ENCODE results near the gene DHX29.
A peak's percentile ranks its signal among the peaks of the same experiment; 100 is the strongest.

The DHX29 gene

DNA sequence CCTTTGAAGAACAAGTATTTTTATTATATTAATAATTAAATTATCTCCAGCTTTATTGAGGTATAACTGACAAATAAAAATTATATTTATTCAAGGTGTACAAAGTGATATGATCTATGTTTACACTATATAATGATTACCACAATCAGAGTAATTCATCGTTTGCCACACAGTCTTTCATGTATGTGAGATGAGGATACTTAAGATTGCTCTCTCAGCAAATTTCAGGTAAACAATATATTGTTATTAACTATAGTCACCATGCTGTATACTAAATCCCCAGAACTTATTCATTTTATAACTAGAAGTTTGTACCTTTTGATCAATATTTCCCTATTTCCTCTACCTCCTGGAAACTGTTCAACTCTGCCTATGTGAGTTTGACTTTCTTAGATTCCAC is 57.4 kb downstream of the DHX29 start:
- no peak for ATAC-seq

DNA sequence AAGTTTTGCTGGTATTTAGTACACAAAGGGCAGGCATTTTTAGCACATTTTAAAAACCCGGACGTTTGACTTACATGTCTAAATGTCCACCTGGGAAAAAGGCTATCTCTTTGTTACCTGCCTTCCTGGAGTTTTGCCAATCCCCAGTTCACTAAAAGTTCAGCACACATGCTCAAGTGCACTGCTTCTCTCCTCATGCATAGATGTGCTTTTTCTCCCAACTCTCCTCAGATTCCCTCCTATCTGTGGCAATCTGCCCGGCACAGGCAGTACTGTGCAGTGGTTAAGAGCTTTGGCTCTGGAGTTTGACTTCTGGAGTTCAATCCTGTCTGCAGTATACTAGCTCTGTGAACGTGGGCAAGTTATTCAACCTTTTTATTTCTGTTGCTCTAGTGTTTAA is 65.7 kb downstream of the DHX29 start:
- TF ChIP-seq ESRRG (CRISPR knock-in tag; IDR thresholded peaks at IDR 0.05), result no peak
- TF ChIP-seq PPARA (CRISPR knock-in tag; IDR thresholded peaks at IDR 0.05; ENCODE audit: borderline replicate concordance), result no peak
- no peak for TF ChIP-seq TOX (CRISPR knock-in tag; IDR thresholded peaks at IDR 0.05; ENCODE audit: borderline replicate concordance)
- no peak for TF ChIP-seq BACH2 (CRISPR knock-in tag; IDR thresholded peaks at IDR 0.05; ENCODE audit: borderline replicate concordance)
- TF ChIP-seq TCF4 (CRISPR knock-in tag; IDR thresholded peaks at IDR 0.05; ENCODE audit: borderline replicate concordance), result no peak
- TF ChIP-seq ISL1 (CRISPR knock-in tag; IDR thresholded peaks at IDR 0.05), result no peak
- no peak for TF ChIP-seq ZNF565 (CRISPR knock-in tag; conservative IDR thresholded peaks at IDR 0.05; ENCODE audit: low read depth)
- TF ChIP-seq, protein P1, sequence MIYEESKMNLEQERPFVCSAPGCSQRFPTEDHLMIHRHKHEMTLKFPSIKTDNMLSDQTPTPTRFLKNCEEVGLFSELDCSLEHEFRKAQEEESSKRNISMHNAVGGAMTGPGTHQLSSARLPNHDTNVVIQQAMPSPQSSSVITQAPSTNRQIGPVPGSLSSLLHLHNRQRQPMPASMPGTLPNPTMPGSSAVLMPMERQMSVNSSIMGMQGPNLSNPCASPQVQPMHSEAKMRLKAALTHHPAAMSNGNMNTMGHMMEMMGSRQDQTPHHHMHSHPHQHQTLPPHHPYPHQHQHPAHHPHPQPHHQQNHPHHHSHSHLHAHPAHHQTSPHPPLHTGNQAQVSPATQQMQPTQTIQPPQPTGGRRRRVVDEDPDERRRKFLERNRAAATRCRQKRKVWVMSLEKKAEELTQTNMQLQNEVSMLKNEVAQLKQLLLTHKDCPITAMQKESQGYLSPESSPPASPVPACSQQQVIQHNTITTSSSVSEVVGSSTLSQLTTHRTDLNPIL (CRISPR knock-in tag; IDR thresholded peaks at IDR 0.05; ENCODE audit: low read depth), result no peak
- TF ChIP-seq CSDC2 (CRISPR knock-in tag; IDR thresholded peaks at IDR 0.05), result no peak
- no peak for TF ChIP-seq RARB (CRISPR knock-in tag; IDR thresholded peaks at IDR 0.05)
- TF ChIP-seq ZC3H10 (CRISPR knock-in tag; IDR thresholded peaks at IDR 0.05), result no peak

More for the DNA sequence above, 57.4 kb downstream of the DHX29 start:
- TF ChIP-seq, protein P2, sequence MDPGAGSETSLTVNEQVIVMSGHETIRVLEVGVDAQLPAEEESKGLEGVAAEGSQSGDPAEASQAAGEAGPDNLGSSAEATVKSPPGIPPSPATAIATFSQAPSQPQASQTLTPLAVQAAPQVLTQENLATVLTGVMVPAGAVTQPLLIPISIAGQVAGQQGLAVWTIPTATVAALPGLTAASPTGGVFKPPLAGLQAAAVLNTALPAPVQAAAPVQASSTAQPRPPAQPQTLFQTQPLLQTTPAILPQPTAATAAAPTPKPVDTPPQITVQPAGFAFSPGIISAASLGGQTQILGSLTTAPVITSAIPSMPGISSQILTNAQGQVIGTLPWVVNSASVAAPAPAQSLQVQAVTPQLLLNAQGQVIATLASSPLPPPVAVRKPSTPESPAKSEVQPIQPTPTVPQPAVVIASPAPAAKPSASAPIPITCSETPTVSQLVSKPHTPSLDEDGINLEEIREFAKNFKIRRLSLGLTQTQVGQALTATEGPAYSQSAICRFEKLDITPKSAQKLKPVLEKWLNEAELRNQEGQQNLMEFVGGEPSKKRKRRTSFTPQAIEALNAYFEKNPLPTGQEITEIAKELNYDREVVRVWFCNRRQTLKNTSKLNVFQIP (CRISPR knock-in tag; IDR thresholded peaks at IDR 0.05; ENCODE audit: borderline replicate concordance, low read depth), result no peak
- TF ChIP-seq TCF4 (CRISPR knock-in tag; IDR thresholded peaks at IDR 0.05; ENCODE audit: borderline replicate concordance) (no peak), BACH2 (CRISPR knock-in tag; IDR thresholded peaks at IDR 0.05; ENCODE audit: borderline replicate concordance) (no peak), ZFP3 (CRISPR knock-in tag; IDR thresholded peaks at IDR 0.05) (no peak), ZNF565 (CRISPR knock-in tag; conservative IDR thresholded peaks at IDR 0.05; ENCODE audit: low read depth) (no peak), OSR1 (CRISPR knock-in tag; IDR thresholded peaks at IDR 0.05) (no peak), PPARA (CRISPR knock-in tag; IDR thresholded peaks at IDR 0.05; ENCODE audit: borderline replicate concordance) (no peak), ZNF8 (CRISPR knock-in tag; IDR thresholded peaks at IDR 0.05) (no peak), ESRRG (CRISPR knock-in tag; IDR thresholded peaks at IDR 0.05) (no peak), ARNTL (CRISPR knock-in tag; IDR thresholded peaks at IDR 0.05; ENCODE audit: borderline replicate concordance, low read depth) (no peak), GLIS3 (CRISPR knock-in tag; IDR thresholded peaks at IDR 0.05) (no peak), ISL1 (CRISPR knock-in tag; IDR thresholded peaks at IDR 0.05) (no peak)

DNA sequence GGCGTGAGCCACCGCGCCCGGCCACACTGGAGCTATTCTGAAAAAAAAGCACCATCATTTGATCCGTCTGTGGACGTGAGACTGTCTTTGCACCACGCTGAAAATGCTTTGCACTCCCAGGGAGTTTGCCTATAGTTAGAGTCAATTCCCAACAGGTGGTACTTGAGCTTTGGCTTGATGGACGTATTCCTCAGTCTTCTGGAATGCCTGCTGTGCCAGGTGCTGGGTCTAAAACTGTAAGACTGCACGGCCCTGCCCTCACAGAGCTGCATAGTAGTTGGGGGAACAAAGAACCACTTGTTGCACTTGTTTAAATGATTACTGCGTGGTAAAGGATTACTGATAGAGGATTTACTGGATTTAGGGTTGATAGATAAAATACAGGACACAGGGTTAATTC is 70.7 kb downstream of the DHX29 start:
- TF ChIP-seq CSDC2 (CRISPR knock-in tag; IDR thresholded peaks at IDR 0.05) (no peak), TCF4 (CRISPR knock-in tag; IDR thresholded peaks at IDR 0.05; ENCODE audit: borderline replicate concordance) (no peak)
- no peak for ATAC-seq

More for the DNA sequence above, 65.7 kb downstream of the DHX29 start:
- ATAC-seq, result no peak

DNA sequence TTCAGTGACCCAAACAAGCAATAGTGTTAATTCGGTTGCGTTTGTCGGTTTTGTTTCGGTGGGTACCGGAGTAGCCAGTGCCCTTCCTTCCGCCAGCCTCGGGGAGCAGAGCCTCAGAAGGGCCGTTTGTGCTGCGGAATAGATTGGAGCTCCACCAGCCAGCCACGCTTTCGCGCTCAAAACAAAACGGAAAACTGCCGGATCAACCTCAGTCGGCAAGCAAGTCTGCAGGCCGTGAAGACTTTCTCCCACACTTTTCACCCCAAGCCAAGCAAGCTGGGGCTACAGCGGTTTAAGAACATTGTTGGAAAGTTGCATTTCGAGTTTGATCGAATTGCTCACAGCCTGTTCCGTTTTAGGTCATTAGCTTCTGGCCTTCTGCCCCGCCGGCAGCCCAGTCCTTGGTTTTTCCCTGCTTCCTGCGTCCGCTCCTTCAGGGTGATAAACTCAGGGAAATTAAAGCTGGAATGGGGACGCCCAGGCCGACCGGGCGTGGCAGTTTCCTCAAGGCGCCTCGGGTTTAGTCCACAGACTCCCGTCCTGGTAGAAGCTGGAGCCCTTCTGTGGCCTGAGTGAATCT is 73.3 kb downstream of the DHX29 start:
- ATAC-seq, result peak; percentile 30
- TF ChIP-seq ESRRG (CRISPR knock-in tag; IDR thresholded peaks at IDR 0.05), result no peak
- no peak for TF ChIP-seq ZNF70 (CRISPR knock-in tag; IDR thresholded peaks at IDR 0.05)
- no peak for TF ChIP-seq ISL1 (CRISPR knock-in tag; IDR thresholded peaks at IDR 0.05)
- no peak for TF ChIP-seq PPARA (CRISPR knock-in tag; IDR thresholded peaks at IDR 0.05; ENCODE audit: borderline replicate concordance)
- TF ChIP-seq, protein P2 (CRISPR knock-in tag; IDR thresholded peaks at IDR 0.05; ENCODE audit: borderline replicate concordance, low read depth), result no peak

DNA sequence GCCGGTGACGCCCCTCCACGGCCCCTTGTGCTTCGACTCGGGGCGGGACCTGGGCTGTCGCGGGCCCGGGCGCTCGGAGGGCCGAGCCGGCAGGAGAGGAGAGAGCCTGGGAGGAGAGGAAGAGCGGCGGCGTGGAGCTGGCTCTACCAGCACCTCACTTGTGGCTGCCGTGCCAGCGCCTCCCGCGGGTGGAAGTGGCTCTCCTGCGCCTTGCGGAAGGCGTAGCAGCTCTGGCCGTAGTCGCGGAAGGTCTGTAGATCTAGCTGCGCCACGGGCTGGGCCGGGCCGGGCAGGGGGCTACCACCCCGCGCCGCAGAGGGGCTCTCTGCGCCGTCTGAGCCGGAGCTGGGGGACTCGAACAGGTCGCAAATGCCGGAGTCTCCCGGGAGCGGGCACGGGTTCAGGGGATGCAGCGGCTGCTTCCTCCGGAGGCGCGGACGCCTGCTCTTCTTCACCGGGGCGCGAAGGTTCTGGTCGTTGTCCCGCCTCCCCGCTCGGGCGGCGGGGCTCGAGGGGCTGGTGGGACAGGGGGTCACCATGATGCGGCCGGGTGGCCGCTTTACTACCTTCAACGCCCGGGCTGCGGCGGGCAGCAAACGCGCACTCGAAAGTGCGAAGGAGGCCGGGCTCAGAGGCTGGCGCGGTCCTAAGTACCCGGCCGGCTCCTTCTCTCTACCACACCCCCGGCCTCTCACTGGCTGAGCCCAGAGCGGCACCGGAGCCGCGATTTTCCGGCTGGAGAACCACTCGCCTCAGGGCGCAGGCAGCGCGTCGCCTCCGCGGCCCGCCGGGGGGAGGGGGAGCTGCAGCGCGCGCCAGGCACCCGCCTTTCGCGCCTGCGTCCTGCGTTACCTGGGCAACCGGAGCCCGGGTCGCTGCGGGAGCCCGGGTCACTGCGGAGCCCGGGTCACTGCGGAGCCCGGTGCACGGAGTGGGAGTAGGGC is 74.2 kb downstream of the DHX29 start, which contains the start of gene CCNO:
TSS of gene CCNO (minus strand) at position 624 of the 944 bp plus-strand sequence. CDS start at position 539, 85 bp downstream.
- ATAC-seq, result peak; percentile 81

More for the DNA sequence above, 74.2 kb downstream of the DHX29 start, which contains the start of gene CCNO:
- TF ChIP-seq, protein P3, sequence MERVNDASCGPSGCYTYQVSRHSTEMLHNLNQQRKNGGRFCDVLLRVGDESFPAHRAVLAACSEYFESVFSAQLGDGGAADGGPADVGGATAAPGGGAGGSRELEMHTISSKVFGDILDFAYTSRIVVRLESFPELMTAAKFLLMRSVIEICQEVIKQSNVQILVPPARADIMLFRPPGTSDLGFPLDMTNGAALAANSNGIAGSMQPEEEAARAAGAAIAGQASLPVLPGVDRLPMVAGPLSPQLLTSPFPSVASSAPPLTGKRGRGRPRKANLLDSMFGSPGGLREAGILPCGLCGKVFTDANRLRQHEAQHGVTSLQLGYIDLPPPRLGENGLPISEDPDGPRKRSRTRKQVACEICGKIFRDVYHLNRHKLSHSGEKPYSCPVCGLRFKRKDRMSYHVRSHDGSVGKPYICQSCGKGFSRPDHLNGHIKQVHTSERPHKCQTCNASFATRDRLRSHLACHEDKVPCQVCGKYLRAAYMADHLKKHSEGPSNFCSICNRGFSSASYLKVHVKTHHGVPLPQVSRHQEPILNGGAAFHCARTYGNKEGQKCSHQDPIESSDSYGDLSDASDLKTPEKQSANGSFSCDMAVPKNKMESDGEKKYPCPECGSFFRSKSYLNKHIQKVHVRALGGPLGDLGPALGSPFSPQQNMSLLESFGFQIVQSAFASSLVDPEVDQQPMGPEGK (CRISPR knock-in tag; IDR thresholded peaks at IDR 0.05; ENCODE audit: borderline replicate concordance), result no peak
- TF ChIP-seq ZNF8 (CRISPR knock-in tag; IDR thresholded peaks at IDR 0.05) (no peak), ZFP3 (CRISPR knock-in tag; IDR thresholded peaks at IDR 0.05) (no peak), ARNTL (CRISPR knock-in tag; IDR thresholded peaks at IDR 0.05; ENCODE audit: borderline replicate concordance, low read depth) (no peak), RARB (CRISPR knock-in tag; IDR thresholded peaks at IDR 0.05) (no peak), ISL1 (CRISPR knock-in tag; IDR thresholded peaks at IDR 0.05) (no peak), TCF4 (CRISPR knock-in tag; IDR thresholded peaks at IDR 0.05; ENCODE audit: borderline replicate concordance) (no peak), ZC3H10 (CRISPR knock-in tag; IDR thresholded peaks at IDR 0.05) (no peak), OSR1 (CRISPR knock-in tag; IDR thresholded peaks at IDR 0.05) (no peak)
- TF ChIP-seq, protein P1 (CRISPR knock-in tag; IDR thresholded peaks at IDR 0.05; ENCODE audit: low read depth), result no peak
